HG03442 (cell line): Measurements from ENCODE around the gene TPRG1.
"Not testable (repeated sequence)": the region's sequence is repeated elsewhere in the genome, so short reads cannot be mapped to it uniquely, and the experiment has no call there.

Experiments
- ATAC-seq: cut with Tn5 transposase; IDR thresholded peaks from one replicate; pipeline ENCODE4 v1.9.1; 2021; ENCODE audit warnings: mild to moderate bottlenecking, moderate library complexity; ENCODE audit not compliant: unreplicated experiment

TPRG1 gene

DNA sequence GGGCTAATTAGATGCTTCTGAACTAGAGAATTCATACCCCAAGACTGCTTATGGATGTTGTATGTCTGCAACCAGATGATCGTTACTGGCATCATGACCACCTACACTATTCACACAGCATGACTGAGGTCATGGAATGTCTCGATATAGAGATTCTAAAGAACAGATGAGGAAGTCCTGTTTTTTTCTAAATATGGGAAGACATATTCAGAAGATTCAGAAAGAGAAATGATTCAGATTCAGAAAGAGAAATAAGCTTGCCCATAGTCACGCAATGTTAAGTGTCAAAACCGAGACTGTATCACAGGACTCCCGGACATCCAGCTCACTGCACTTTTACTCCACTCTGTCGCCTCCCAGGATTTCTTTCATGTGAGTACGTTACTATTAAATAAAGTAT lies 136.2 kb downstream of the TPRG1 start:
- peak; percentile 57 for ATAC-seq

DNA sequence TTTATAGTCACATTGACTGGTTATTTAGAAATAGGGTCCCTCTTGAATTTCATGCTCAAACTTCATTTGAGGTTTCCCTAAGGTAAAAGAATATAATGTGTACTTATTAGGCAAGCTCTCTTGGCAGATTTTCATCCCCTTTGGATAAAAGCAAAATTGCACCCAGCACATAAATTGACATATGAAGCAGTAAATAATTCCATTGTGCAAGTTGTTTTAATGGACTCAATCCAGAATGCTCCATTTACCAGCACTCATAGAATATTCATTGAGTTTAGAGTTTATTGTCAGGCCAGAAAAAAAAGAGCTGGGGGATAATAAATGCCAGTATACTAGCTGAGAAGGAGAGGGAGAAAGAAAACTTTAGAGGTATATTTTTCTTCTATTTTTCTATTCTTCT lies 136.8 kb downstream of the TPRG1 start:
- ATAC-seq = no peak

DNA sequence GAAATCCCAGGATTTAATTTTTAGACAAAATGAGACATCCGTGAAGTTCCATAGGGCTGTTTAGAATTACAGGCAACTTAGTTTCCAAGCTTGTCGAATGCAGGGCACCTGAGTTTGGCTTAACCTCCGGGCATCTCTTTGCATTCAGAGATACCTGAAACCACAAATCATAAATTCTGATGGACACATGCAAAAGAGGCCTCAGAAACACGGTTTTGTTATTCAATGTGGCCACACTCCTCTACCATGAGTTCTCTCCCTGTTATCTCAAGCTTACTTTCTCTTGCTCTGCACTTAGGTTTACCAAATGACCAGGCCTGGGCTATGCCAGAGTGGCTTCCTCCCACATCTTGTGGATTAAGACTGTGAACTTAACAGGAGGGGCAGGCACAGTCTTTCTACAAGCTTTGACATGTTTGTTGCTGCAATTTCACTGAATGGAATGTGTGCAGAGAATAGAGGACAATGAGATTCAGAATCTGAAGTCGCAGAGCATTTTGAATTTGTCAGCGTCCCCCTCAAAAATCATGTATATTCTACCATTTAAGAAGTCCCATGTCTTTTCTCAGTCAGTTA lies 137.7 kb downstream of the TPRG1 start:
- ATAC-seq = no peak

DNA sequence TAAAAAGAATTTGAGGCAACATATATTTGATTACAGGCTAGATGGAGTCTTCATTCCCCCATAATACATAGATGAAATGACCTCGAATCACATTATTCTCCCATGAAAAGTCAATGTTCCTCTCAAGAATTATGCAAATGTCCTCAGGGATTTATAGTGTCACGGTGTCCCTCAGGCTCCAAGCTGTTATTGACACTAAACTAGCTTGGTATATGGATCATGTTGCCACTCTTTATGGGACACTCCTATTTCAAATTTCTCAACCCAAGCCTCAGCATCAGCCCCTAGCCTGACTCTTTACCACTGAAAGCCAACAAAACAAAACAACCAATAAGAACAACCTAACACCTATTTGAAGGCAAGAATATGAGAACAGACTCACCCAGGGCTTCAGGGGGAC lies 139.8 kb downstream of the TPRG1 start:
- ATAC-seq = no peak

DNA sequence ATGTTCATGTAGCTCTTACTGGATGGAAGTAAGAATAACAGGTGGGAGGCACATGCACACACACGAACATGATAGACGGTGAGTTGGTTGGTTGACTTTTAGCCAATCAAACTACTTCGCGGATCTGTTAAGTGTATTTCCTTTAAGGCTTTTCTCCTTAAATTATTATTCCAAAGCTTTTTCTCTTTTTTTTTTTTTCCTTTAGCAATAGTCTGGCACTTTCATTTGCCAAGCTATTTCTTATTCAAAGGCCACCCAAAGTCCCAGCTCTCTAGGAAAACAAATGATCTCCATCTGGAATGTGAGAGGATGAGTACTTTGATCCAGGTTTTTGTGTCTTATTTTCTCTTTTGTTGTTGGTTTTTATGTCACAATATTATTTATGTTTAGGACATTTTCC lies 141.1 kb downstream of the TPRG1 start:
- no peak for ATAC-seq

DNA sequence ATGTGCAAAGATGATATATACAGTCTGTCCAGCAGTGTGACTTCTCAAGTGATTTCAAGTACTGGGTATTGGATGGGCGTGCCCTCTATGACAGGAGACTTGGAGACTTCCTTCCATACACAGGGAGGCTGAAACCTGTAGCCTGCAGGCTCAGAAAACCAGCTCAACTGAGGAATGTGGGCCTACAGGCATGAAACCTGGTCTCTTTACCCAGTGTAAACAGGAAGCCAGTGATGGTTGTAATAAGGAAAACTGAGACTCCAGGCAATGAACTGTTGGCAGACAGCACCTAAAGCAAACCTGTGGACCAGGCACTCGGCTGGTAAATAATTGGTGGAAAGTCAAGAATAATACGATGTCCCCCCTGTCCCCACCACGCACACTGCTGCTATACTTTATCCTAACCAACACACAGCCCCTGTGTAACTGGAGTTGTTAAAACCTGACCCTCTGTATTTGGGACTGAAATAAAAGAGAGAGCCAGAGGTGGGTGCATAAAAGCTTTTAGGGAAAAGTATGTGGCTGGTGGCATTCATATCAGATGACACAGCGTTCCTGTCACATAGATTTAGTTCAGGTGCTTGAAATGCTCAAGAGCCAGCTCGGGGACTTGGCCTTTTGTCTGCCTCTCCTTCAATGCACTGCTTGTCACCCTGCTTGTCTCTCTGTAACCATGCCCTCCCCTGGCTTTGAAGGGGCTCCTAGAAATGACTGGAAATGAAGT lies 144.7 kb downstream of the TPRG1 start:
- ATAC-seq = no peak

DNA sequence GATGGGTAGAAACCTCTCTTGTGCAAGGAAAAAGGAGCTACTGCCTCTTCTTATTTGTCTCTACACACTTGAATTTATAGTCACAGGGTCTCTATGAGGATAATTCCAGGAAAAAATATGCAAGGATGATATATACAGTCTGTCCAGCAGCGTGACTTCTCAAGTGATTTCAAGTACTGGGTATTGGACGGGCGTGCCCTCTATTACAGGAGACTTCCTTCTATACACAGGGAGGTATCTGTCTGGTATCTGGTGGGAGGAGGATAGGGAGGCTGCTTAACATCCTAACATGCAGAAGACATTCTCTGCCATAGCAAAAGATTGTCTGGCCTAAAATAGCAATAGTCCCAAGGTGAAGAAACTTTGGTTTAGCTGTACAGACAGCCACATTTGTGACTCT lies 146.1 kb downstream of the TPRG1 start:
- no peak for ATAC-seq

DNA sequence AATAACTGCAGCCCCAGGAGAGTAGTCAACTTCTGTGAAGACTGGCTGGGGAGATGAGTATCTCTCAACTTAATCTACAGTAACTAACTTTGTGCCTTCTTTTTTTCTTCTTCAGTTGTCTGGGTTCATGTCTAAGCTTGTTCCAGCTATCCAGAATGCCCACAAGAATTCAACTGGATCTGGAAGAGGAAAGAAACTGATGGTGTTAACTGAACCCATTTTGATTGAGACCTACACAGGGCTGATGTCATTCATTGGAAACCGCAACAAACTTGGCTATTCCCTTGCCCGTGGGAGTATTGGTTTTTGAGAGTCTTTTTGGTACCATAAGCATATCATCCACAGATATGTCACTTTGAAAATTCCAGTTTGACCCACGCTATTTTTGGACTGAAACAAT lies 148.7 kb downstream of the TPRG1 start:
- no peak for ATAC-seq

DNA sequence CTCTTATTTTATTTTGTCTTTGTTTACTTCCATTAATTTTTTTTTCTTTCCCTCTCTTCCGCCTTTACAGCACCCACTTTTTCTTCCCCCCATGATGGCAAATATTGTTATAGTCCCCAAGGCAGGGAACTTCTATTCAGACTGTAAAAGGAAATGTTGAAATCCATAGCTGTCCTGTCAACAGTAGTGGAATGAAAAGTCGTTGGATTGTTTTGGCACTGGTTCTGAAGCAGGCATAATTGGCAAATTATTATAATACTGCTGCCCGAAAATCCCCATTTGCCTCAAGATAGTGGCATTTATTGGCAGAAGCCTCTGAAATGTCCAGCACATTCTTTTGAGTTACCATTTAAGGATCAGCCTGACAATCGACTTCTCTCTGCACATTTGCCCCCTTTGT lies 150.6 kb downstream of the TPRG1 start:
- no peak for ATAC-seq

DNA sequence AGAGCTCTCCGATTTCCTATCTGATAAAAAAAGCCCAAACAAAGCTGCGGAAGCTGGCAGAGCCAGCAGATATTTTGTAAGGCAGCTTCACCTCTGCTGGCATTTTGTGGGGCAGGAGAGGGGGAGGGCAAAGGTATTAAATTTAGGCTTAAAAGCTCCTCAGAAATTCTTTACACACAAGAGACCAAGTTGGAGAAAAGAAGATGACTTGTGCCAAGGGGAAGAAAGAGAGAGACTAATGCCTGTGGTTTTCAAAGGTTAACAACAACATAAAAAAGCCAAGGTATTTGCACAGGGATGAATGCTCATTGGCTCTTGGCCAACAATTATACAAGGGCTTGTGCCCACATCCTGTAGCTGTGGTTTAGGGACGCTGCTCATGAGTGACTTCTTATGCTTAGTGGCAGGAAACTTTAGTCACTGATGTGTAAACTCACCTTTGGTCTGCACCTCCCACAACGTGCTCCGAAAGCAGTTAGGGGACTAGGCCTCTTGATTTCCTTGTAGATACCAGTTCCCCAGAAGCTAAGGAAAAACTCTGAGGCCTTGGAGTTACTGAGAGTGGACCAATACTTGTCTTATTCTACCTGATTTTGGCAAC lies 152.9 kb downstream of the TPRG1 start:
- peak; percentile 100 for ATAC-seq

DNA sequence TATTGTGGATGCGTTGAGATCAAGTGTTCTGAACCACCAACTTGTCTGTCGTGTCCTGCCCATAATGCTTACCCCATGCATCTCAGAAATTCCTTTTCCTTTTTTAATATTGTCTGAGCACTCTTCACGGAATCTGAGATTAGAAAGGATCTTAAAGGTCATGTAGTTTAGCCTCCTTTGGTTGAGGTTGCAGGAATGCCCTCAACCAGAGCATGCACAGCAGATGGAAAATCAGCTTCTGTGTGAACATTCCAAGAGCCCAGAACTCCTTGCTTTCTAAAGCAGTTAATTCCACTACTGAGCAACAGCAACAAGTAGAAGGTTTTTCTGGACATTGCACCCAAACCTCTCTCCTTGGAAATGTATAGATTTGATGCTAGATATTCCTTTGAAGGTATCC lies 153.7 kb downstream of the TPRG1 start:
- ATAC-seq = no peak

DNA sequence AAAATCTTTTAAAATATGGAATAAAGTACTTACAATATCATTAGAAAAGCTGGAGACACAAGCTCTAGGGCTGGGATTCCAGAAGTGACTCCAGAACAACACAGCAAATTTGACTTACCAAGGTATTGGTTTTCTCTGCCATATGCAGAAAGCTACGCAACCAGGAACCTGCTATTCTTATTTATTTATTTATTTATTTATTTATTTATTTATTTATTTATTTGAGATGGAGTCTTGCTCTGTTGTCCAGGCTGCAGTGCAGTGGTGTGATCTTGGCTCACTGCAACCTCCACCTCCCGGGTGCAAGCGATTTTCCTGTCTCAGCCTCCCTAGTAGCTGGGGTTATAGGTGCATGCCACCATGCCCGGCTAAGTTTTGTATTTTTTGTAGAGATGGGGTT lies 157.9 kb downstream of the TPRG1 start:
- not testable (repeated sequence) for ATAC-seq

DNA sequence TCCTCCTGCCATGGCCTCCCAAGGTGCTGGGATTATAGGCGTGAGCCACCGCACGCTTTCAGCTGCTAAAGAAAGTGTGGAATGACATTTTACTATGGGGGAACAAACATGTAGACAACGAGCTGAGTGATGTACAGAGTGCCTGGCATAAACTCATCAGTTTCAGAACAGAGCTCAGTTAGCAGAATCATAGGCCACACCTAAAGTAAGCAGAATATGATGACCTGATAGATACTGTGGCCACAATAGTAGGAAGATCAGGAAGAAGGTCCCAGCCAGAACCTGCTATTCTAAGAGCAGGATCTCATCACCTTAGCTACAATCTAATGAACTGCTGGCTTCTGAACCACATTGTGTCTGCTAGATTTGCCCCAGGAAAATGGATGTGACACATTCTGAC lies 158.3 kb downstream of the TPRG1 start:
- ATAC-seq = no peak

DNA sequence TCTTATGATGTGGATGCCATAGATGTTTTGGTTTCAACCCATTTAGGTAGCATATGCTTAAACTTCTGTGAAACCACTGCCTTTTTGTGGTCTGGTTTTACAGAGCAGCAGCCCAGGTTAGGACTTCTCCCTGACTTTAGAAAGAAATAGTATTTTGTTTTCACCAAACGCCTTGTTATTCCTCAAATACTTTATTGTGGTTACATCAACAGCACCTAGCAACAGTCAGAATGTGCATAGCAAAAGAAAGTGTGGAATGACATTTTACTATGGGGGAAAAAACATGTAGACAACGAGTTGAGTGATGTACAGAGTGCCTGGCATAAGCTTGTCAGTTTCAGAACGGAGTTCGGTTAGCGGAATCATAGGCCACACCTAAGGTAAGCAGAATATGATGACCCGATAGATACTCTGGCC lies 159.2 kb downstream of the TPRG1 start:
- no peak for ATAC-seq

DNA sequence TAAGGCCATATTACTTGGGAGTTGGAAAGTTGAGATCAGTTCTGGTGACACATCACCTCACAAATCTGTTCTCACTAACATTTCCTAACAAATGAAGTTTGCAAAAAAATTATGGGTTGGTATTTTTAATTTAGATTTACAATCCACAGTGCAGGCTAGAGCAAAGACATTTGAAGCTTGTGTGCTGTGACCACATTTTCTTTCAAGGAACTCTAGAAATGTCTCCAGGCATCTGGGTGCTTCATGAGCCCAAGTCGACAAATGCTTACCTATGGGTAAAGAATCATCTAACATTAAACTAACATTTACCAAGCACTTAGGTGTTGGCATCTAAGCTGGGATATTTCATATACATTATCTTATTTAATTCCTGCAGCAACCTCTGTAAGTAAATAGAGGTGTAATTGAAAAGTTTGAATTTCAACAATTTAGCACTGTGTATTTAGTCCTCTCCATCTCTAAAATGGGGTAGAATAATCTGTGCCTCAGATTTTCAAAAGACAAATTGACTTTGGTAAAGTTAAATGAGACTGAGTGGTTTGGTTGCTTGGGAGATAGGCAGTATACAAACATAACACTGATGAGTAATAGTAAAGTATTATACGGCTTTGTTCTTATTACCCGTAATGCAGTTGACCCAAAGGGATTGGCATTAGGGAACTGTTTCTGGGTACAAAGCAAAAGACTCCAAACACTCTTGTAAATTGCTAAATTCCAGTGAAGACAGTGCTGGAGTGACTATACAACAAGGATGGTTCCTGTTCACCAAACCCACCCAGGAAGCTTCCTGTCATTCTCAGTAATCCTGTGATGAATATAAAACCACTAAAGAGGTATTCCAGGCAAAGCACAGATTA lies 162.5 kb downstream of the TPRG1 start:
- ATAC-seq = no peak

DNA sequence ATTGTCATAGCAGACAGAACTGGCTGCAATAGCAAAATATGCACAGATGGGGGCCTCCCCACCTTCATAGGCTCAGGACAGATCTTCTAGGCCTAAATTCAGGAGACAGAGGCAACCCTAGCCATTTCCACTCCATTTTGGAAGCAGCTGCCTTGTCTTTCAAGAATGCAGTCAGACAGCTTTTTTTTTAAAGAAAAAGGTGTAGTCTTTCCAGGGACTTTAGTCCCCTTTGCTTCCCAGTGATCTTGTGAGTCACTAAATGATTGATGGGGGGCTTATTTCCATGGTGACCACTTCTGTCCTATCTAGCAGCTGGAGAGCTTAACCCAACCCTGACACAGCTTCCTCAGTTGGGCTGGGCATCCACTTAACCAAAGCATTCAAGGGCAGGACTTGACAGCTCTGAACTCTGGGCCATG lies 165.9 kb downstream of the TPRG1 start:
- no peak for ATAC-seq

DNA sequence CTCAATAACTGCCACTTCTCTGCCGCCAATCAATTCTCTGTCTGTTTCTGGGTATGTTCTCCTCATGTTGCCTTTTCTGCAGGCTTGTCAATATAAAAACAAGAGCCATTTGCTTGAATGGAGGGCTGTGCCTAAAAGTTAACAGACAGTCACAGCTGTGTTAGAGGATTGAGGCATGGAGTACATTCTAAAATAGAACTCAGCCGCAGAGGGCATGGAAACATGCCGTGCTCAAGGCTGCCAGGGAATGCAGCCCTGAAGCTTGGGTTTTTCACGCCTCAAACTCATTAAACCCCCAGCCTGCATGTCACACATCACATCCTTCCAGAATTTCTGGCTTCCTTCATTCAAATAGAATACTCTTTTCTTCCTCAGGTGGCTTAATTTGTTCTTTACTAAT lies 166.6 kb downstream of the TPRG1 start:
- ATAC-seq = no peak

DNA sequence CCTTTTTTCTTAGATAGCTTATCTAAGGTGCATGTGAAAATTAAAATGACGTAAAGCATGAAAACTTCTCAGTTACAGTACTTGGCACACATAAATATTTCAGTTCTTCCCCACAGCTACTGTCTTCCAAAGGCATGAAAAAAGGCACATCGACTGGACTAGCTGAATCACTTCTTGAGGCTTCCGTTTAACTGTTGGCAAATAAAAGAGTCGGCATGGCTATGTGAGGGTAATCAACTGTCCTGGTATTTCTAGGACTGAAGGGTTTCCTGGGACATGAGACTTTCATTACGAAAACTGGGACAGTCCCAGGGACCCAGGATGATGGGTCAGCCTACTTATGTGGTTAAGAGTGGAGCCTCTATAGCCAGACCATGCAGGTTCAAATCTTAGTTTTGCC lies 168.2 kb downstream of the TPRG1 start:
- ATAC-seq = no peak

DNA sequence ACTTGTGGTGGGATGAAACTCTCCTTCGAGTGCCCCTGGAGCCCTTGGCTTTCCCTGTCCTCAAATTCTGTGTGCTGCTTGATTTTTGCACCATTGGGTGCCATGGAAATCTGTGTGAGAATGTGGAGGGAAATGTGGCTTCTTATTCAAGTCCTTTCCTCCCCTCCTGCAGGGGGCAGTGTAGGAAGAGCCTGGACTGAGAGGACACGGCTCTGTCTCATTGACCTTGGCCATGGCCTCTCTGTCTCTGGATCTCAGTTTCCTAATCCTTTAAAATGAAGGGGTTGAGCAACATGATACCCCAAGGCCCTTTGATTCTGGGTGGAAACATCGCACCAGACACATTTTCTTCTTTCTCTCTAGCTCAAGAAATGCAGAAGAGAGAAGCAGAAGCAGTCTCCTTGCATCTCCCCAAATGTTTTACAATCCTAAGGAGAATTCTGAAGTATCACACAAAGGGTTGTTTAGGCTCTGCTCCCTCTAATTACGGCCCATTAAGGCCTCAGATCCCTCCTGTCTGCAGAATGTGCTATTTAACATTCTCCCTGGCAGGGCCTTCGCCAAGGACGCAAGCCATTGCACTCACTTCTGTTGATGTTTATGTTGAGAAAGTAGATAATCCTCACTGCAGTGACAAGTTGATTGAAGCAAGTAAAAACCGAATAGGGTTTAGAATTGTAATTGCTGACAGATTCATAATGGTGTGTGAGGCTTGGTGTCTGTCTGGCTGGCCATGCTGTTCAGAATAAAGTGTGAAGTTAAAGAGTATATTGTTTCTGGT lies 169.1 kb downstream of the TPRG1 start:
- ATAC-seq = no peak

DNA sequence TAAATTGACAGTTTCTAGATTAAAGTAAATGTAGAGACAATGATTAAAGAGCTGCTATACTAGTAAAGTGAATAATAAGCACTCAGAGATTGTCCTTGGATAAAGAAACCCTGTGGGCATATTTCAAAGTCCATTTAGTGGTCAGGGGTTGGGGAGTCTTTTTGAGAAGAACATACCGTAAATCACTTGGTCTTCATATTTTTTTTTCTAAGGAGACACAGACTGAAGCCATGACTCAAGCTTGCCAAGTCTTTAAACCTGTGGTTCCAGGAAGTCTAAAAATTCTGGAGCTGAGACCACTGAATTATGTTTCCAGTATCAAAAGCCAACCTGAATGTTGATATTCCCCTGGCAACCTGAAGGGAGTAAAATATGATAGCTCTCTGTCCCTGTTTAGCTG lies 171.0 kb downstream of the TPRG1 start:
- no peak for ATAC-seq

DNA sequence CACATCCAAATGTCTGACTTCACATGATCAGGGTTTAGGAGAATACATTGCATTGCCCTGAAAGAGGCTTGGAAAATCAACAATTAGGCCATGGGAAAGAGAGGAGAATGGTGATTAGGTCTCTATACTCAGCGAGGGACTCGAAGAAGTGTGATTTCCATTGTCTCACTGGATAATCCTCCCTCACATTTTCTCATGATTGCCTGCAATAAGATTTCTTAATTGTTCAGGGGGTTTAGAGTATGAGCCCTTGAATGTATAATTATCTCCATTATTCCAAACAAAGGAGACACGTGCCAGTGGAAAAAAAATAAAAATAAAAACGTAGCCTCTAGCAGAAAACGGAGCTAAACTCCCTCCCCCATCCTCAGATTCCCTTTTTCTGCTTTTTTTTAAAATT lies 173.2 kb downstream of the TPRG1 start:
- no peak for ATAC-seq
